Measurements from ENCODE around the gene ANO1. TPM values are rescaled to one million over a fixed set of nuclear protein-coding genes. Genes with fewer than 3 reads are reported as not detected.

The ANO1 gene
- total RNA-seq, 1 donor from 2014 or later: 9.1 TPM

DNA sequence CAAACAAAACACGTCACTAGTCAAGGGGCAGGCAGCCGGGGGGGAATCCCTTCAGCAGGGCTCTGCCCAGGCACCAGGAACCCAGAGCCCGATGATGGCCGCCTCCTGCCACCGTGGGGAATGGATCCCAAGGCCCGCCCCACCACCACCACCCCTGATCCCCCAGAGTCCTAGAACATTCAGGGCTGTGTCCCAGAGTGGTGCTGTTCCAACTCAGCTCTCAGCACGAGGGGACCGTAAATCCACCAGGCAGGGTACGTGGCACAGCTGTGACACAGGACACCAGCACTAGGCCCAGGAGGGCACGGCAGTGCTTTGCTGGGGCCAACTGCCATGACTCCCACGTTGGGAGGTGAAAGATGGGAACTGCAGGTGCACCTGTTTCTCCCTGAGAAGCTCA lies 29.6 kb downstream of the ANO1 start:
- TF ChIP-seq, protein P1, sequence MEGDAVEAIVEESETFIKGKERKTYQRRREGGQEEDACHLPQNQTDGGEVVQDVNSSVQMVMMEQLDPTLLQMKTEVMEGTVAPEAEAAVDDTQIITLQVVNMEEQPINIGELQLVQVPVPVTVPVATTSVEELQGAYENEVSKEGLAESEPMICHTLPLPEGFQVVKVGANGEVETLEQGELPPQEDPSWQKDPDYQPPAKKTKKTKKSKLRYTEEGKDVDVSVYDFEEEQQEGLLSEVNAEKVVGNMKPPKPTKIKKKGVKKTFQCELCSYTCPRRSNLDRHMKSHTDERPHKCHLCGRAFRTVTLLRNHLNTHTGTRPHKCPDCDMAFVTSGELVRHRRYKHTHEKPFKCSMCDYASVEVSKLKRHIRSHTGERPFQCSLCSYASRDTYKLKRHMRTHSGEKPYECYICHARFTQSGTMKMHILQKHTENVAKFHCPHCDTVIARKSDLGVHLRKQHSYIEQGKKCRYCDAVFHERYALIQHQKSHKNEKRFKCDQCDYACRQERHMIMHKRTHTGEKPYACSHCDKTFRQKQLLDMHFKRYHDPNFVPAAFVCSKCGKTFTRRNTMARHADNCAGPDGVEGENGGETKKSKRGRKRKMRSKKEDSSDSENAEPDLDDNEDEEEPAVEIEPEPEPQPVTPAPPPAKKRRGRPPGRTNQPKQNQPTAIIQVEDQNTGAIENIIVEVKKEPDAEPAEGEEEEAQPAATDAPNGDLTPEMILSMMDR (IDR thresholded peaks at IDR 0.05; ENCODE audit: unreplicated experiment): no peak
- Mint-ChIP-seq H3K27me3 (peaks cover 45% of the 10 kb centered on the region), H3K4me1 (ENCODE audit: low read depth) (peaks cover 9% of the 10 kb centered on the region), H3K27ac (no peak overlapping the region), H3K4me3 (ENCODE audit: low read depth) (no peak overlapping the region), H3K36me3 (ENCODE audit: insufficient read depth) (no peaks in the 10 kb centered on the region), H3K9me3 (ENCODE audit: low read depth) (no peaks in the 10 kb centered on the region)
- DNase-seq (ENCODE audit: low spot score, unreplicated experiment): no peak

DNA sequence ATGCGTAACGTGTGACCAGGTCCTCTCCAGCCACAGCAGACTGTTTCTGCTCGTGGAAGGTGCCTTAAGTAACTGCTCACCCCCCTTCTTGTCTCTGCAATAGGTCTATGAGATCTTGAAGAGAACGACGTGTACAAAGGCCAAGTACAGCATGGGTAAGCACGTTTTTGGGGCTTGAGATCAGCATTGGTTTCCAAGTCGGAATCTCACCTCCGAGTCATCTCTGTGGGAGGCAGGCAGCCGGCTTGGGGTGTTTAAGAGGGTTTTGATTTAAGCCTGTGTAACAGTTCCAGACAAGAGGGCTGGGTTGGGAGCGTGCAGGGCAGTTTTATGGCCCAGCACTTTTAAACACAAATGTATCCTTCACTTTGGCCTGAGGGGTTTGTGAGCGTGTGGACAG lies 30.1 kb downstream of the ANO1 start:
- Mint-ChIP-seq H3K27ac (no peak overlapping the region), H3K4me3 (ENCODE audit: low read depth) (no peak overlapping the region), H3K36me3 (ENCODE audit: insufficient read depth) (no peaks in the 10 kb centered on the region), H3K27me3 (peaks cover 45% of the 10 kb centered on the region), H3K4me1 (ENCODE audit: low read depth) (peaks cover 9% of the 10 kb centered on the region), H3K9me3 (ENCODE audit: low read depth) (no peaks in the 10 kb centered on the region)
- DNase-seq (ENCODE audit: low spot score, unreplicated experiment): no peak
- TF ChIP-seq, protein P1 (IDR thresholded peaks at IDR 0.05; ENCODE audit: unreplicated experiment): no peak

DNA sequence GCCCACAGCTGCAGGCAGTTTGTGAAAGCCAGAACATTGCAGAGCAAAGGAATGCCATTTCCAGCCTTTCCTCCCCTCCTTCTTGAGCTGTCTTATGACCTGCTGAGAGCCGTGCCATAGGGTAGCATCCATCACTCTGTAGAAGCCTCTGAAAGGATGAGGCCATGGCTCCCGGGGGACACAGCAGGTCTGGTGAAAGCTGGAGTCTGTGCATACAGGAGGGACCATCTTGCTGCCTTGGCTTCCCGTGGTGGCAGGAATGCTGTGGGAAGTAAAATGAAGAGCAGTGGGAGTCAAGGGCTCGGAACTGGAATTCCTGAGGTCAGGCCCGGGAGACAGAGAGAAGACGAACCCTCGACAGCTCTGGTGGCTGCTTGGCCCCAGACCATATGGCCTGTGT lies 30.9 kb downstream of the ANO1 start:
- no peaks in the 10 kb centered on the region for H3K9me3 Mint-ChIP-seq (ENCODE audit: low read depth)
- TF ChIP-seq, protein P1 (IDR thresholded peaks at IDR 0.05; ENCODE audit: unreplicated experiment): no peak
- H3K27me3 Mint-ChIP-seq: peaks cover 39% of the 10 kb centered on the region

DNA sequence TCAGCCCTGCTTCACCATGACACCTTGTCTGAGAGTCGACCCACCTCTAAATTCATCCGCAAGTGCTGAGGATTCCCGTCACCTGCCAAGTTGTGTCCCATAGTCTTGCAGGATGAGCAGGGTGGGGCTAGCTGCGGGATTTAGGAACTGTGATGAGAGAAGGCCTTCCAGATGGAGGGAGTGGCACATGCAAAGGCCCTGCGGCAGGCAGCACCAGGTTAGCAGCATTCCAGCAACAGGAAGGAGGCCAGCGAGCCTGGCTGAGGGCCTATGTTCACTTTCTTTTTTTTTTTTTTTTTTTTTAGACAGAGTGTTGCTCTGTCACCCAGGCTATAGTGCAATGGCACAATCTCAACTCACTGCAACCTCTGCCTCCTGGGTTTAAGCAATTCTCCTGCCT lies 31.8 kb downstream of the ANO1 start:
- H3K4me3 Mint-ChIP-seq (ENCODE audit: low read depth): no peak overlapping the region
- no peak for DNase-seq (ENCODE audit: low spot score, unreplicated experiment)
- TF ChIP-seq, protein P1 (IDR thresholded peaks at IDR 0.05; ENCODE audit: unreplicated experiment): no peak
- no peaks in the 10 kb centered on the region for H3K9me3 Mint-ChIP-seq (ENCODE audit: low read depth)
- no peaks in the 10 kb centered on the region for H3K36me3 Mint-ChIP-seq (ENCODE audit: insufficient read depth)
- H3K27ac Mint-ChIP-seq: no peak overlapping the region
- peaks cover 9% of the 10 kb centered on the region for H3K4me1 Mint-ChIP-seq (ENCODE audit: low read depth)
- H3K27me3 Mint-ChIP-seq: peaks cover 33% of the 10 kb centered on the region

More for the DNA sequence above, 30.9 kb downstream of the ANO1 start:
- no peak for DNase-seq (ENCODE audit: low spot score, unreplicated experiment)
- H3K4me1 Mint-ChIP-seq (ENCODE audit: low read depth): peaks cover 9% of the 10 kb centered on the region
- no peak overlapping the region for H3K27ac Mint-ChIP-seq
- no peak overlapping the region for H3K4me3 Mint-ChIP-seq (ENCODE audit: low read depth)
- no peaks in the 10 kb centered on the region for H3K36me3 Mint-ChIP-seq (ENCODE audit: insufficient read depth)

DNA sequence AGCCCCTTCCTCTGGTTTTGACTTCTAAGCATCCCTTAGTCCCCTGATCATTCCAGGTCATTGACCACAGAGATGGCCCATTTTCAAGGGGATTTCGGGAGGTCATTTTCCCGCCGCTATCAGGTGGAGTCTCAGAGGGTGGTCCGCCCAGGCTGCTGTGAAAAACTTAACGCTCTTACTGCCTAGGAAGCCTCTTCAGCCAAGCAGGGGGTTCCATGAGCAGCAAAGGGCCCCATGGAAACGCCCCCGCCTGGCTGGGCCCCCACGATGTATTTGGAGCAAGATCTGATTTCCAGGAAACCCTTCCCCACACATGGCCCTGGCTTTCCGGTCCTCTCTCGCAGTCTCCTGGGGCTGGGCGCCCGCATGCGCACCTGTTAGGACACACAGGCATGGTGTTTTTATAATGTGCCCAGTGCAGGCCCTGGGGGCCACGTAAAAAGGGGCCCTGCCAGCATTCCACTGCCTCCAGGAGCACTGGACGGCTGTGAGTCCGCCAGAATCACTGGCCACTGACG lies 32.5 kb downstream of the ANO1 start:
- Mint-ChIP-seq H3K4me1 (ENCODE audit: low read depth) (peaks cover 9% of the 10 kb centered on the region), H3K27me3 (peaks cover 32% of the 10 kb centered on the region), H3K27ac (no peak overlapping the region), H3K36me3 (ENCODE audit: insufficient read depth) (no peaks in the 10 kb centered on the region), H3K9me3 (ENCODE audit: low read depth) (no peaks in the 10 kb centered on the region), H3K4me3 (ENCODE audit: low read depth) (no peak overlapping the region)
- TF ChIP-seq, protein P1 (IDR thresholded peaks at IDR 0.05; ENCODE audit: unreplicated experiment): no peak
- no peak for DNase-seq (ENCODE audit: low spot score, unreplicated experiment)

Measured in progenitor cell of endocrine pancreas (in vitro differentiated cells).